ENCODE data around the gene PTPN9.

DNA sequence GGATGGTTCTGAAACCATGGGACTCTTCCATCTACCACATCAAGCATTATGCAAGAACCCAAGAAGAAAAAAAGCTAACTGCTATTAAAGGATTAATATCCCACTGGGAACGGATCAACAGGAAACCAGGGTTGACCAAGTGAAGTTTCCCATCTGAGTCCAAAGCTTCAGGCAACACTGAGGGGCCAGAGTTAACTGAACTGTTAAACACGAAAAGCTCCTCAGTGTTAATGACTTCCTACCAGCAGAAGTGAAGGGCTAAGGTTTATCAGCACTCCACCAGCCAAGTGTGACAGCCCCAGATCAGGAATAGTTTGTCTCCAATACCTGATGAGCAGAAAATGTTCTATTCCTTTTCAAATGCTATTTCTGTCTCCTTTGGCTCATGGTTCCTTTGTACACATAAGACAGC is 36.7 kb downstream of the PTPN9 start:
- TF ChIP-seq, protein P1, sequence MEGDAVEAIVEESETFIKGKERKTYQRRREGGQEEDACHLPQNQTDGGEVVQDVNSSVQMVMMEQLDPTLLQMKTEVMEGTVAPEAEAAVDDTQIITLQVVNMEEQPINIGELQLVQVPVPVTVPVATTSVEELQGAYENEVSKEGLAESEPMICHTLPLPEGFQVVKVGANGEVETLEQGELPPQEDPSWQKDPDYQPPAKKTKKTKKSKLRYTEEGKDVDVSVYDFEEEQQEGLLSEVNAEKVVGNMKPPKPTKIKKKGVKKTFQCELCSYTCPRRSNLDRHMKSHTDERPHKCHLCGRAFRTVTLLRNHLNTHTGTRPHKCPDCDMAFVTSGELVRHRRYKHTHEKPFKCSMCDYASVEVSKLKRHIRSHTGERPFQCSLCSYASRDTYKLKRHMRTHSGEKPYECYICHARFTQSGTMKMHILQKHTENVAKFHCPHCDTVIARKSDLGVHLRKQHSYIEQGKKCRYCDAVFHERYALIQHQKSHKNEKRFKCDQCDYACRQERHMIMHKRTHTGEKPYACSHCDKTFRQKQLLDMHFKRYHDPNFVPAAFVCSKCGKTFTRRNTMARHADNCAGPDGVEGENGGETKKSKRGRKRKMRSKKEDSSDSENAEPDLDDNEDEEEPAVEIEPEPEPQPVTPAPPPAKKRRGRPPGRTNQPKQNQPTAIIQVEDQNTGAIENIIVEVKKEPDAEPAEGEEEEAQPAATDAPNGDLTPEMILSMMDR (IDR thresholded peaks at IDR 0.05) = no peak
- no peak for TF ChIP-seq POLR2A (IDR thresholded peaks at IDR 0.05)
- no peak for TF ChIP-seq POLR2AphosphoS5 (IDR thresholded peaks at IDR 0.05)

All from prostate gland (tissue), 2 donors.